Neuronal stem cell (in vitro differentiated cells): ENCODE measurements around the gene THSD4.

Experiments
- DNase-seq: peaks from one replicate; pipeline ENCODE4 v3.0.0-alpha.2; 2013; ENCODE audit warnings: low spot score
- H2AFZ ChIP-seq: one replicate; pipeline ENCODE4 v1.6.1; 2013; ENCODE audit warnings: mild to moderate bottlenecking, low read length, inconsistent platforms
- H2AK5ac ChIP-seq: 2 replicates; pipeline ENCODE4 v1.6.1; 2013; ENCODE audit warnings: low read depth, mild to moderate bottlenecking, inconsistent platforms, low read length, moderate library complexity, mixed read lengths
- H2BK120ac ChIP-seq: 2 replicates; pipeline ENCODE4 v1.6.1; 2013; ENCODE audit warnings: low read depth, mild to moderate bottlenecking, inconsistent platforms, low read length, moderate library complexity, mixed read lengths
- H2BK12ac ChIP-seq: one replicate; pipeline ENCODE4 v1.6.1; 2013; ENCODE audit warnings: low read length, inconsistent platforms
- H2BK15ac ChIP-seq: 2 replicates; pipeline ENCODE4 v1.6.1; 2013; ENCODE audit warnings: mild to moderate bottlenecking, low read length, inconsistent platforms, mixed read lengths
- H2BK5ac ChIP-seq: one replicate; pipeline ENCODE4 v1.6.1; 2013; ENCODE audit warnings: inconsistent platforms, mild to moderate bottlenecking, low read length, moderate library complexity
- H3K14ac ChIP-seq: one replicate; pipeline ENCODE4 v1.6.1; 2013; ENCODE audit warnings: low read length, inconsistent platforms
- H3K18ac ChIP-seq: 2 replicates; pipeline ENCODE4 v1.6.1; 2013; ENCODE audit warnings: low read length, inconsistent platforms
- H3K23ac ChIP-seq: 2 replicates; pipeline ENCODE4 v1.6.1; 2013; ENCODE audit warnings: low read depth, mild to moderate bottlenecking, mixed read lengths, low read length, inconsistent platforms; ENCODE audit not compliant: poor library complexity
- H3K27ac ChIP-seq: replicated peaks from 3 replicates; pipeline ENCODE4 v1.5.1; 2013; ENCODE audit warnings: low read length, inconsistent platforms
- H3K27me3 ChIP-seq, 3 experiments: 2 replicates each; pipeline ENCODE4 v1.6.1; 2013; ENCODE audit warnings: low read length in 3 of 3, mild to moderate bottlenecking in 2 of 3, inconsistent platforms in 1 of 3, low read depth in 1 of 3, mixed read lengths in 1 of 3, moderate library complexity in 1 of 3; ENCODE audit not compliant: control insufficient read depth in 3 of 3, insufficient read depth in 3 of 3
- H3K36me3 ChIP-seq, 2 donors: replicated peaks in 1 of 2; 2 replicates each; pipeline ENCODE4 v1.6.1; 2013; ENCODE audit warnings: low read length in 2 of 2; ENCODE audit not compliant: control insufficient read depth in 2 of 2, insufficient read depth in 2 of 2
- H3K4ac ChIP-seq: 2 replicates; pipeline ENCODE4 v1.6.1; 2013; ENCODE audit warnings: inconsistent platforms, mild to moderate bottlenecking, low read length, moderate library complexity
- H3K4me1 ChIP-seq, 2 donors: 1 replicate in 1 of 2; 2 replicates in 1 of 2; pipeline ENCODE4 v1.6.1; 2013; ENCODE audit warnings: low read length in 2 of 2, low read depth in 1 of 2; ENCODE audit not compliant: control insufficient read depth in 2 of 2, insufficient read depth in 1 of 2
- H3K4me2 ChIP-seq: one replicate; pipeline ENCODE4 v1.6.1; 2013; ENCODE audit warnings: mild to moderate bottlenecking, low read length, inconsistent platforms; ENCODE audit not compliant: insufficient read depth, poor library complexity, severe bottlenecking
- H3K4me3 ChIP-seq, 2 donors: 2 replicates each; pipeline ENCODE4 v1.5.1; 2013; ENCODE audit warnings: low read length in 2 of 2, mild to moderate bottlenecking in 2 of 2, inconsistent platforms in 1 of 2, moderate library complexity in 1 of 2
- H3K79me1 ChIP-seq: one replicate; pipeline ENCODE4 v1.6.1; 2013; ENCODE audit warnings: low read depth, mild to moderate bottlenecking, inconsistent platforms, low read length, moderate library complexity
- H3K9ac ChIP-seq: one replicate; pipeline ENCODE4 v1.6.1; 2013; ENCODE audit warnings: mild to moderate bottlenecking, low read depth, low read length, inconsistent platforms; ENCODE audit not compliant: poor library complexity
- H3K9me3 ChIP-seq, 2 donors: replicated peaks in 1 of 2; 2 replicates each; pipeline versions ENCODE3 to v1.6.1; 2013; ENCODE audit warnings: low read length in 2 of 2, mild to moderate bottlenecking in 2 of 2, inconsistent platforms in 1 of 2, low read depth in 1 of 2, mixed read lengths in 1 of 2, moderate library complexity in 1 of 2; ENCODE audit not compliant: control insufficient read depth in 2 of 2, insufficient read depth in 1 of 2
- H4K8ac ChIP-seq: one replicate; pipeline ENCODE4 v1.6.1; 2013; ENCODE audit warnings: low read depth, mild to moderate bottlenecking, inconsistent platforms, low read length, moderate library complexity
- H4K91ac ChIP-seq: one replicate; pipeline ENCODE4 v1.6.1; 2013; ENCODE audit warnings: low read length, low read depth, mild to moderate bottlenecking, inconsistent platforms; ENCODE audit not compliant: poor library complexity
- WGBS, 2 donors: extraction: QIAGEN DNeasy Blood & Tissue Kit; methylation state at CpG; one replicate each; pipeline ENCODE4 v1.1.7; 2013; ENCODE audit warnings: missing lambda C conversion rate in 2 of 2, mixed read lengths in 1 of 2; ENCODE audit not compliant: insufficient read length in 2 of 2, insufficient replicate concordance in 1 of 2; ENCODE audit errors: extremely low coverage in 2 of 2; 5-methylcytosine and 5-hydroxymethylcytosine counted together

THSD4 gene

DNA sequence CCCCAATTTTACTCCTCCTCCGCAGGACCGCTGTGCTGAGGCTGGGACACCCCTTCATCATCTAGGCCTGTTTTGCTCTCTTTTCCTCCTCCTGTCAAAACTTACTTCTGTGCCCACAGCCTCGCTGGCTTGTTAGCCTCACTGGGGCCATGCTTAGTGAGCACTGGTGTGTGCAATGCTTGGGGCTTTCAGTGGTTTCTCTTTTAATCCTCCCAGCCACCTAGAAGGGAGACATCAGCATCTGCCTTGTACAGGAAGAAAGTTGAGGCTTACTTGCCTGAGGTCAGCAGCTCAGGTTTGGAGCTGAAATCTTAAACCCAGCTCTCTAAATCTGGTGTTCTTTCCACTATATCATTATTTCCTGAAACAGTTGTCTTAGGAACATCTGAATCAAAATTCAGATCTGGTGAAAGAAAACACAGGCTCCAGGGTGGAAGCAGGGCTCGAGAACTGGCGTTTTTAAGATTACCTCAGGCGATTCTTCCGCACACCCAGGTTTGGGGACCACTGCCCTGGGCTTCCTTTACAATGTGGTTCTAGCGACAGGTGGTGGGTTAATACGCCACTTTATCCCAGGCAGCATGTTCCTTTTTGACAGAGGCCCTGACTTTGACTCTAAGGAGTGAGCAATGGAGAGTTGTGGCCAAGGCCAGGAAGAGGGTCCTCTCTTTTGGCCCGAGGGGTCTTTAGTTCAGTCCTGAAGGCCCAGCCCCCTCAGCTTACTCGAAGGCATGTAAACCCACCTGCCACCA lies 3.8 kb downstream of the THSD4 start:
- H3K9me3 ChIP-seq: no peaks in the 10 kb centered on the region
- no peak overlapping the region for H3K4ac ChIP-seq
- H2AFZ ChIP-seq: no peak overlapping the region
- no peak overlapping the region for H4K8ac ChIP-seq
- H3K4me2 ChIP-seq: no peak overlapping the region
- H2BK12ac ChIP-seq: no peak overlapping the region
- no peak overlapping the region for H3K23ac ChIP-seq
- H2BK120ac ChIP-seq: no peak overlapping the region
- no peaks in the 10 kb centered on the region for H3K79me1 ChIP-seq
- no peak overlapping the region for H2BK5ac ChIP-seq
- H3K4me3 ChIP-seq: no peak overlapping the region
- H2AK5ac ChIP-seq: no peak overlapping the region
- H3K14ac ChIP-seq: no peak overlapping the region
- H3K36me3 ChIP-seq: no peaks in the 10 kb centered on the region
- peaks cover 0 to 13% of the 10 kb centered on the region in 2 donors for H3K4me1 ChIP-seq
- no peak overlapping the region for H4K91ac ChIP-seq
- H2BK15ac ChIP-seq: no peak overlapping the region
- no peak for DNase-seq
- WGBS, 2 donors: no CpG with 5 or more reads among the region's 11 CpGs
- no peak overlapping the region for H3K9ac ChIP-seq
- peaks cover 0 to 67% (median 23%) of the 10 kb centered on the region in 3 experiments for H3K27me3 ChIP-seq
- no peak overlapping the region for H3K27ac ChIP-seq
- H3K18ac ChIP-seq: peak overlapping the region; percentile 16

DNA sequence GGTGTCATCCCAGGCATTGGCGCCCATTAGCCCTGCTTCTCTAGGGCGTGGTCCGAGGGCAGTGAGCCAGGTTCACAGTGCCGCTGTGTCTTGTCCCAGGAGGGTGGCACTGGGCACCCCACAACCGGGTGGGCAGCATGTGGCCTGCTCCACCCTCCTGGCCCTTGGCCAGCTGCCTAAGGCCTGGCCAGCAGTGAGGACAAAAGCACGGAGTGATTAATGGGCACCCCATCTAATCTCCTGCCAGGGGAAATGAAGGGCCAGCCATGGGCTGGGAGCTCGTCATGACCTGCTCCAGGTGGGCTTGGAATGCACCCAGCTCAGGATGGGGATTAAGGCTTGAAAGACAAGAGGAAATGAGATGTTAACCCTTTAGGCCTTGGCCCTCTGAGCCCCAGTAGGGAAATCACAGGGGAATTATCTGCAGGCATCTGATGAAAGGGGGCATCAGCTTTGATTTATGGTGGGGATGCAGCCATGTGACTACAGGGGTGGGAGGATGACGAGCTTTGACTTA lies 5.2 kb downstream of the THSD4 start:
- WGBS, 2 donors: no CpG with 5 or more reads among the region's 8 CpGs
- peaks cover 0 to 62% (median 23%) of the 10 kb centered on the region in 3 experiments for H3K27me3 ChIP-seq
- H4K91ac ChIP-seq: no peak overlapping the region
- no peak overlapping the region for H3K18ac ChIP-seq
- no peak overlapping the region for H2BK12ac ChIP-seq
- H2AK5ac ChIP-seq: peak overlapping the region; percentile 22
- no peak overlapping the region for H3K27ac ChIP-seq
- no peak overlapping the region for H2BK15ac ChIP-seq
- no peaks in the 10 kb centered on the region for H3K79me1 ChIP-seq
- no peaks in the 10 kb centered on the region for H3K36me3 ChIP-seq
- H3K23ac ChIP-seq: no peak overlapping the region
- H3K9ac ChIP-seq: no peak overlapping the region
- H3K4me3 ChIP-seq: no peak overlapping the region
- H2BK5ac ChIP-seq: no peak overlapping the region
- H3K14ac ChIP-seq: no peak overlapping the region
- H3K4me2 ChIP-seq: no peak overlapping the region
- no peak for DNase-seq
- no peak overlapping the region for H2AFZ ChIP-seq
- H3K4me1 ChIP-seq: peaks cover 0 to 8% of the 10 kb centered on the region in 2 donors
- no peak overlapping the region for H4K8ac ChIP-seq
- H3K4ac ChIP-seq: no peak overlapping the region
- no peak overlapping the region for H2BK120ac ChIP-seq
- H3K9me3 ChIP-seq: no peaks in the 10 kb centered on the region

- H4K91ac ChIP-seq: no peak overlapping the region
- no peak overlapping the region for H3K4me3 ChIP-seq
- peak overlapping the region; percentile 23 for H3K18ac ChIP-seq
- no peak for DNase-seq
- H3K9me3 ChIP-seq: no peaks in the 10 kb centered on the region
- H3K9ac ChIP-seq: no peak overlapping the region
- H2BK120ac ChIP-seq: no peak overlapping the region
- H3K36me3 ChIP-seq: no peaks in the 10 kb centered on the region
- H2AK5ac ChIP-seq: no peak overlapping the region
- H3K27ac ChIP-seq: no peak overlapping the region
- no peak overlapping the region for H3K4ac ChIP-seq
- no CpG with 5 or more reads among the region's 4 CpGs for WGBS, 2 donors
- no peak overlapping the region for H3K14ac ChIP-seq
- H2BK5ac ChIP-seq: no peak overlapping the region
- no peaks in the 10 kb centered on the region for H3K79me1 ChIP-seq
- H2BK15ac ChIP-seq: no peak overlapping the region
- no peak overlapping the region for H2AFZ ChIP-seq
- H3K4me2 ChIP-seq: no peak overlapping the region
- H3K23ac ChIP-seq: no peak overlapping the region
- peaks cover 0 to 7% of the 10 kb centered on the region in 2 donors for H3K4me1 ChIP-seq
- H2BK12ac ChIP-seq: no peak overlapping the region
- no peak overlapping the region for H4K8ac ChIP-seq
- peaks cover 0 to 54% (median 17%) of the 10 kb centered on the region in 3 experiments for H3K27me3 ChIP-seq
These were observed 6.2 kb downstream of the THSD4 start for GRCh38 chr15:71121442-71121841.

DNA sequence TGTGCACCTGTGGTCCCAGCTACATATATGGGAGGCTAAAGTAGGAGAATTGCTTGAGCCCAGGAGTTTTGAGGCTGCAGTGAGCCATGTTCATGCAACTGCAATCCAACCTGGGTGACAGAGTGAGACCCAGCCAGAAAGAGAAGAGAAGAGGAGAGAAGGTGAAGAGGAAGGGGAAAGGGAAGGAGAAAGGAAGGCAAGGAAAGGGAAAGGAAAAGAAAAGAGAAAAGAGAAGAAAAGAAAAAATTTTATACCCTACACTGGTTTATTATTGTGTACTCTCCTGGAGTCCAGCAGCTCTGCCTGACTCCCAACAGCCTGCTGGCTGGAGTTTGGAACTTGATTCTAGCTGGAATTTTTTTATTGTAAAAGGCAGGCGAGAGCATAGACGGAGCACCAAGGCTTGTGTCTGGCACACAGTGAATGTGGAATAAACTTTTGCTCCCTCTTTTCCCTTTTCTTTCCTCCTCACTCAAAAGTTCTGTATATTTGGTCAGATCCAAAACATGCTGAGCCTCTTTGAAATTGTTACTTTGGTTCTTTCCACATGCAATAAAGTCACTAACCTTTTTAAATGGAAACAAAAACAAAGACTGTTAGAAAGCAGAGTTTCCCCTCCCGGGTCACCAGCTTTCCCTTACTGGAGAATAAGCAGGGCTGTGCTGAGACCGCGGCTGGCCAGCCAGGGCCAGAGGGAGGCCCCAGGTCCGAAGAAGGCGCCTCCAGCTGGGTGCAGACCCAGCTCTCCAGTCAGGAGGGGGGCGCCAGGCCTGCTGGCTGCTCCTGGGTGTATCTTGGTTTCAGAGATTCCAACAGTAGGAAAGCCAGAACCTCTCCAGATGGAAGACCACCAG lies 9.9 kb downstream of the THSD4 start:
- no peak overlapping the region for H4K91ac ChIP-seq
- peaks cover 0 to 20% (median 0%) of the 10 kb centered on the region in 3 experiments for H3K27me3 ChIP-seq
- no peak overlapping the region for H4K8ac ChIP-seq
- H3K4ac ChIP-seq: no peak overlapping the region
- no CpG with 5 or more reads among the region's 8 CpGs for WGBS, 2 donors
- H2AK5ac ChIP-seq: no peak overlapping the region
- no peak overlapping the region for H2BK5ac ChIP-seq
- H3K4me1 ChIP-seq: peaks cover 0 to 6% of the 10 kb centered on the region in 2 donors
- H3K23ac ChIP-seq: no peak overlapping the region
- H3K18ac ChIP-seq: no peak overlapping the region
- no peaks in the 10 kb centered on the region for H3K79me1 ChIP-seq
- no peak overlapping the region for H3K27ac ChIP-seq
- H3K4me2 ChIP-seq: no peak overlapping the region
- no peak overlapping the region for H3K4me3 ChIP-seq
- no peak overlapping the region for H2BK120ac ChIP-seq
- H3K9ac ChIP-seq: no peak overlapping the region
- H2BK15ac ChIP-seq: no peak overlapping the region
- H3K9me3 ChIP-seq: no peaks in the 10 kb centered on the region
- no peak overlapping the region for H2BK12ac ChIP-seq
- no peak overlapping the region for H2AFZ ChIP-seq
- no peak for DNase-seq
- H3K14ac ChIP-seq: no peak overlapping the region
- H3K36me3 ChIP-seq: no peaks in the 10 kb centered on the region
